ENCODE results near the gene TRMT61B. TPM values are rescaled to one million over a fixed set of nuclear protein-coding genes. Genes with fewer than 3 reads are reported as not detected.

Gene TRMT61B
- total RNA-seq, 4 donors from 2014 or later: 5.8 to 15.2 (median 13.5) TPM

DNA sequence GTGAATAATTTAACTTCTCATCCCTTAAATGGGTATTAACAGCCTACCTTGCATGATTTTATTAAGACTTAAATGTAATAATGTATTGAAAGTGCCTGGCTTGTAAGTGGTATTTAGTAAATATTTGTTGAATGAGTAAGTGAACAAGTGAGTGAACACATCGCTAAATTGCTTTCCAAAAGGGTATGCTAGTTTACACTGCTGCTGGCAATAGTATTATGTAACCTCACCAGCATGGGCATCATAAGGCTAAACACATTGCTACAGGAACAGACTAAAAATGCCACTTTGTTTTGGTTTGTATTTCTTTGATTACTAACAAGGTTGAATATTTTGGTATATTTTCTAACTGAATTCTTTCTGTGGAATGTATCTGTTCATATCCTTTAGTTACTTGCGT is 34.2 kb upstream of the TRMT61B start:
- intact Hi-C loops (cut with DNase I; ENCODE audit: low total_unique reads) (no loop called here), in situ Hi-C loops (cut with MboI; ENCODE audit: low sequenced_read_pairs in 4 of 4) (no loop called here)
- ATAC-seq: no peak
- TF ChIP-seq POLR2A (IDR thresholded peaks at IDR 0.05): no peak
- TF ChIP-seq, protein P1, sequence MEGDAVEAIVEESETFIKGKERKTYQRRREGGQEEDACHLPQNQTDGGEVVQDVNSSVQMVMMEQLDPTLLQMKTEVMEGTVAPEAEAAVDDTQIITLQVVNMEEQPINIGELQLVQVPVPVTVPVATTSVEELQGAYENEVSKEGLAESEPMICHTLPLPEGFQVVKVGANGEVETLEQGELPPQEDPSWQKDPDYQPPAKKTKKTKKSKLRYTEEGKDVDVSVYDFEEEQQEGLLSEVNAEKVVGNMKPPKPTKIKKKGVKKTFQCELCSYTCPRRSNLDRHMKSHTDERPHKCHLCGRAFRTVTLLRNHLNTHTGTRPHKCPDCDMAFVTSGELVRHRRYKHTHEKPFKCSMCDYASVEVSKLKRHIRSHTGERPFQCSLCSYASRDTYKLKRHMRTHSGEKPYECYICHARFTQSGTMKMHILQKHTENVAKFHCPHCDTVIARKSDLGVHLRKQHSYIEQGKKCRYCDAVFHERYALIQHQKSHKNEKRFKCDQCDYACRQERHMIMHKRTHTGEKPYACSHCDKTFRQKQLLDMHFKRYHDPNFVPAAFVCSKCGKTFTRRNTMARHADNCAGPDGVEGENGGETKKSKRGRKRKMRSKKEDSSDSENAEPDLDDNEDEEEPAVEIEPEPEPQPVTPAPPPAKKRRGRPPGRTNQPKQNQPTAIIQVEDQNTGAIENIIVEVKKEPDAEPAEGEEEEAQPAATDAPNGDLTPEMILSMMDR (IDR thresholded peaks at IDR 0.05 in 4 of 5, conservative IDR thresholded peaks at IDR 0.05 in 1 of 5): no peak
- peaks cover 0 to 41% of the 10 kb centered on the region in 2 donors for H3K36me3 ChIP-seq
- H3K9me3 ChIP-seq: no peaks in the 10 kb centered on the region
- H3K4me1 ChIP-seq: peaks cover 11 to 29% of the 10 kb centered on the region in 2 donors
- H3K4me3 ChIP-seq: no peak overlapping the region
- no peak for DNase-seq
- no peaks in the 10 kb centered on the region for H3K27me3 ChIP-seq
- peak overlapping the region; percentile 48 to 71 (median 60) for H3K27ac ChIP-seq

DNA sequence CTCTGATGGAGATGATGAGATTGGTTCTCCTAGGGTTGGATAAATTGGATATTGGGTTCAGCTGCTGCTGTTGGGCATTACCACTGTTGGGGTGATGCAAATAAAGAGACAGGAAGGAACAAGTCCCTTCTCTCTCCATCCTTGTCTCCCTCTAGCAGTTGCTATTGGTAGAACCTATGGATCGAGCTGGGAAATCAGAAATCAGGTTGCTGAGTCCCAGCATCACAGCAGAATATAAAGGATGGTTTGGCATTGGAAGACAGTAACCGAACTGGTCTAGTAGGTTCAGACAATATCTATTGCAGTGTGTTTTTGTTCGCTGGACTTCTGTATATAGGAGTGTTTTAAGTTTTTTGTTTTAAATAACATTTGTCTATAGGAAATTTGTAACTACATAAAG is 32.5 kb upstream of the TRMT61B start:
- H3K27ac ChIP-seq: no peak overlapping the region
- H3K9me3 ChIP-seq: no peaks in the 10 kb centered on the region
- intact Hi-C loops (cut with DNase I; ENCODE audit: low total_unique reads): no loop called here
- peaks cover 25 to 45% of the 10 kb centered on the region in 2 donors for H3K4me1 ChIP-seq
- in situ Hi-C loops (cut with MboI; ENCODE audit: low sequenced_read_pairs in 4 of 4): no loop called here
- H3K27me3 ChIP-seq: no peaks in the 10 kb centered on the region
- DNase-seq (no peak), ATAC-seq (no peak)
- H3K4me3 ChIP-seq: no peak overlapping the region
- TF ChIP-seq POLR2A (IDR thresholded peaks at IDR 0.05): no peak
- TF ChIP-seq, protein P1 (IDR thresholded peaks at IDR 0.05 in 4 of 5, conservative IDR thresholded peaks at IDR 0.05 in 1 of 5): no peak
- H3K36me3 ChIP-seq: peaks cover 0 to 25% of the 10 kb centered on the region in 2 donors

DNA sequence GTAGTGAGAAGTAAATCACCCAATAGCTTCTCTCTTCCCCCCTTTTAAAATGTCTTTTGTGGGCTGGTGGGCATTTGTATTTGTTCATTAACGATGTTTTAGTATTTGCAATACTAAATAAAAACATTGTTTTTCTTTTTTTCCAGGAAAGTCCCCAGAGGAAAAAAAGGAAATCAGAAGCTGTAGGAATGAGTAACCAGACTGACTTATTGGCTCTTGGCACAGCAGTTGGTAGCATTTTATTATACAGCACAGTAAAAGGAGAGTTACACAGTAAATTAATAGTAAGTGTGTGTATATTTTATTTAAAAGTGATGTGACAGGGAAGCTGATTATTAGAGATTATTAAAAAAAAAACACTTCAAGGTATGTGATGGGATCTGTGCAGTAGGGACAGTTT is 31.7 kb upstream of the TRMT61B start:
- Histone ChIP-seq H3K4me1 (peaks cover 33 to 52% of the 10 kb centered on the region in 2 donors), H3K4me3 (no peak overlapping the region), H3K9me3 (no peaks in the 10 kb centered on the region), H3K27ac (peak overlapping the region in 2 of 4 donors; percentile 18 to 27), H3K36me3 (peaks cover 0 to 17% of the 10 kb centered on the region in 2 donors), H3K27me3 (no peaks in the 10 kb centered on the region)
- intact Hi-C loops (cut with DNase I; ENCODE audit: low total_unique reads): no loop called here
- no peak for DNase-seq
- in situ Hi-C loops (cut with MboI; ENCODE audit: low sequenced_read_pairs in 4 of 4): no loop called here
- TF ChIP-seq POLR2A (IDR thresholded peaks at IDR 0.05): no peak
- TF ChIP-seq, protein P1 (IDR thresholded peaks at IDR 0.05 in 4 of 5, conservative IDR thresholded peaks at IDR 0.05 in 1 of 5): no peak
- no peak for ATAC-seq

DNA sequence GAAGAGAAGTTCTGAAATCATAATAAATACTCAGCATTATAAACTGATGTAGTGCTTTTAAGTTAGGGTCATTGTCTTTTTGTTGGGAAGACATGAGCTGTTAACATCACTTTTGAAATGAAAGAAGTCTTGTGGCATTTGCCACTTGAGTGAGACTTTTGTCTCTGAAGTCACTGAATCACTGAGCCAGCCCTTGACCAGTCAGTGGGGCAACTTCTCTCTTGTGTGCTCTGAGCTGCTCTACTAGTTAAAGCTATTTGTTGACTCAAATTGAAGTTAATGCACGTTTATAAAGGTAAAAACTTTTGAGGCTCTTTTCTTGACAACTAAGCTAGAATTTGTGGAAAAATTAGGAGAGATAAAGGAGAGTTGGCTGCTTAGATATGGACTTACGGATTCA is 31.1 kb upstream of the TRMT61B start:
- H3K4me3 ChIP-seq: no peak overlapping the region
- H3K27ac ChIP-seq: peak overlapping the region in 1 of 4 donors; percentile 27
- TF ChIP-seq, protein P1 (IDR thresholded peaks at IDR 0.05 in 4 of 5, conservative IDR thresholded peaks at IDR 0.05 in 1 of 5): no peak
- TF ChIP-seq POLR2A (IDR thresholded peaks at IDR 0.05): no peak
- intact Hi-C loops (cut with DNase I; ENCODE audit: low total_unique reads) (no loop called here), in situ Hi-C loops (cut with MboI; ENCODE audit: low sequenced_read_pairs in 4 of 4) (no loop called here)
- H3K9me3 ChIP-seq: no peaks in the 10 kb centered on the region
- ATAC-seq (no peak), DNase-seq (no peak)
- H3K36me3 ChIP-seq: peaks cover 0 to 11% of the 10 kb centered on the region in 2 donors
- H3K4me1 ChIP-seq: peaks cover 39 to 59% of the 10 kb centered on the region in 2 donors
- H3K27me3 ChIP-seq: no peaks in the 10 kb centered on the region

DNA sequence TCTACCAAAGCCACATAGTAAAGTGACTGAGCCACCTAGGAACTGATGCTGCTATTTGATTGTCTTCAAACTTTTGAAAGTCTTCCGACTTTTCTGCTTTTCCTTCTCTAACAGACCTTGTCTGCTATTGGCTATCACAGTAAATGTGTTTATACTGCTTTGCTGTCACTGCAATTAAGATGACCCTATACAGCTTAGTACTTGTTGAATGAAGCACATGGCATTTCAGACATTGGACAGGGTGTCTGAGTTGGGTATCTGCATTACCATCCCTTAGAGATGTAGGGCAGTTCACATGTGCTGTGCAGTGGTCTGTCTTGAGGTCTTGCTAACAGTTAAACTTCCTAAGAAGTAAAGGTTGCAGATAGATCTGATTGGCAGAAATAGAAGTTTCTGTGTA is 27.9 kb upstream of the TRMT61B start:
- no peak for ATAC-seq
- no peak for DNase-seq
- Histone ChIP-seq H3K36me3 (peaks cover 0 to 5% of the 10 kb centered on the region in 2 donors), H3K27ac (peak overlapping the region in 1 of 4 donors; percentile 88), H3K4me1 (peaks cover 30 to 54% of the 10 kb centered on the region in 2 donors), H3K4me3 (no peak overlapping the region), H3K9me3 (no peaks in the 10 kb centered on the region), H3K27me3 (no peaks in the 10 kb centered on the region)
- intact Hi-C loops (cut with DNase I; ENCODE audit: low total_unique reads): loop anchor here (5.0 to 10.0 kb wide), 3 partner anchors 114 to 1247 kb away; partner anchors contain the start of gene YPEL5
- in situ Hi-C loops (cut with MboI; ENCODE audit: low sequenced_read_pairs in 4 of 4): loop anchor here in 1 of 4 donors (25.0 kb wide), 1 partner anchor 336 kb away; no protein-coding TSS in a partner anchor
- TF ChIP-seq, protein P1 (IDR thresholded peaks at IDR 0.05 in 4 of 5, conservative IDR thresholded peaks at IDR 0.05 in 1 of 5): no peak
- no peak for TF ChIP-seq POLR2A (IDR thresholded peaks at IDR 0.05)
